K562 (cell line): Measurements from ENCODE around the gene CD22. TPM values are rescaled to one million over a fixed set of nuclear protein-coding genes. Genes with fewer than 3 reads are reported as not detected.

Experiments used
- ATAC-seq: fragments of 200-7000 bp; cut with Tn5 transposase; 3 replicates; pipeline ENCODE4 v1.9.1; 2020; ENCODE audit warnings: moderate library complexity
- BruUV-seq: library from RNA; stranded (reverse); fragments of 400-500 nt; replicated peaks from 2 replicates; lab custom pipeline; 2021; lab: Mats Ljungman, UMichigan
- CTCF ChIA-PET: fragments of 300-600 bp; formaldehyde crosslinking; extraction: SDS; loops from one replicate; lab custom pipeline; 2021; ENCODE audit warnings: low intra/inter-chr PET ratio; lab: Yijun Ruan, JAX
- POLR2A ChIA-PET: fragments of 300-600, 350-650 bp; sonication (Branson Sonifier 250); formaldehyde crosslinking; extraction: SDS; loops from one replicate; lab custom pipeline; 2021; ENCODE audit warnings: antibody characterized with exemption, inconsistent platforms; lab: Yijun Ruan, JAX
- DNase-seq, 4 experiments: peaks; one replicate each; pipeline versions ENCODE4 v3.0.0 to v3.0.0-alpha.2; 2011 to 2018; ENCODE audit warnings: low spot score in 3 of 4, mixed read lengths in 3 of 4; ENCODE audit errors: extremely low read depth in 1 of 4
- FAIRE-seq: peaks from 2 replicates; lab custom pipeline; 2011; peaks lifted over from hg19 to GRCh38; lab: Jason Lieb, UNC
- H2AFZ ChIP-seq: 2 replicates; pipeline ENCODE4 v1.6.0; 2011; ENCODE audit warnings: low read depth, low read length, control low read depth, inconsistent platforms
- H3K27ac ChIP-seq: fragments of 200-600 bp; 3 replicates; pipeline ENCODE4 v1.8.0; 2011; ENCODE audit warnings: low read depth, mild to moderate bottlenecking, control low read depth, inconsistent platforms, low read length, moderate library complexity, mixed read lengths; ENCODE audit errors: extremely low read depth
- H3K27me3 ChIP-seq, 2 experiments: fragments of 300-600 bp in 1 of 2; 2 replicates in 1 of 2; 3 replicates in 1 of 2; pipeline versions ENCODE4 v1.6.0 to v1.8.0; 2011; ENCODE audit warnings: inconsistent platforms in 2 of 2, low read length in 2 of 2, mild to moderate bottlenecking in 1 of 2, mixed read lengths in 1 of 2, moderate library complexity in 1 of 2; ENCODE audit not compliant: control insufficient read depth in 2 of 2, insufficient read depth in 2 of 2
- H3K36me3 ChIP-seq: fragments of 300-600 bp; 3 replicates; pipeline ENCODE4 v1.8.0; 2011; ENCODE audit warnings: mild to moderate bottlenecking, low read length, inconsistent platforms; ENCODE audit not compliant: control insufficient read depth, insufficient read depth
- H3K4me1 ChIP-seq, 2 experiments: fragments of 200-600 bp in 1 of 2; replicated peaks in 1 of 2; 2 replicates in 1 of 2; 3 replicates in 1 of 2; pipeline versions ENCODE4 v1.5.1 to v1.8.0; 2011; ENCODE audit warnings: inconsistent platforms in 2 of 2, low read length in 2 of 2, mild to moderate bottlenecking in 1 of 2, mixed read lengths in 1 of 2, moderate library complexity in 1 of 2; ENCODE audit not compliant: control insufficient read depth in 2 of 2, insufficient read depth in 2 of 2
- H3K4me2 ChIP-seq: 2 replicates; pipeline ENCODE4 v1.6.1; 2011; ENCODE audit warnings: low read length, control low read depth, inconsistent platforms, mixed read lengths; ENCODE audit not compliant: insufficient read depth
- H3K4me3 ChIP-seq: fragments of 200-600 bp; sonication (generic), shearing (Covaris generic); 2 replicates; pipeline ENCODE4 v1.5.1; 2016; ENCODE audit warnings: control low read depth, inconsistent platforms
- H3K79me2 ChIP-seq: fragments of 200-600 bp; 3 replicates; pipeline ENCODE4 v1.8.0; 2011; ENCODE audit warnings: low read length, inconsistent platforms; ENCODE audit not compliant: control insufficient read depth, insufficient read depth
- H3K9ac ChIP-seq, 2 experiments: 2 replicates each; pipeline versions ENCODE4 v1.6.0 to v1.6.1; 2011; ENCODE audit warnings: low read depth in 2 of 2, low read length in 2 of 2, control low read depth in 1 of 2, inconsistent platforms in 1 of 2, mild to moderate bottlenecking in 1 of 2, mixed read lengths in 1 of 2; ENCODE audit not compliant: insufficient read depth in 1 of 2
- H3K9me1 ChIP-seq: one replicate; pipeline ENCODE4 v1.6.0; 2011; ENCODE audit warnings: inconsistent platforms, mild to moderate bottlenecking, low read length, moderate library complexity; ENCODE audit not compliant: control insufficient read depth, insufficient read depth
- H3K9me3 ChIP-seq: replicated peaks from 2 replicates; pipeline ENCODE4 v1.5.1; 2011; ENCODE audit warnings: low read depth, low read length, inconsistent platforms; ENCODE audit not compliant: control insufficient read depth, insufficient read depth
- H4K20me1 ChIP-seq: replicated peaks from 2 replicates; pipeline ENCODE4 v1.6.1; 2011; ENCODE audit warnings: low read length, inconsistent platforms, mixed read lengths; ENCODE audit not compliant: control insufficient read depth, insufficient read depth
- HDAC8 ChIP-seq: fragments of 450-650 bp; IDR thresholded peaks from 2 replicates; pipeline ENCODE4 v1.6.1; 2016; ENCODE audit warnings: mild to moderate bottlenecking, missing genetic modification characterization, moderate library complexity, missing compliant biosample characterization
- SREBF2 ChIP-seq: sonication (generic); formaldehyde crosslinking; IDR thresholded peaks from 2 replicates; pipeline ENCODE4 v1.4.0; 2020; ENCODE audit warnings: mild to moderate bottlenecking, missing genetic modification reagents
- TCFL5 ChIP-seq: fragments of 250-450 bp; sonication (Bioruptor Pico); conservative IDR thresholded peaks from 2 replicates; pipeline ENCODE4 v1.6.1; 2021; ENCODE audit warnings: mild to moderate bottlenecking, moderate library complexity, matching md5 sums
- ZNF280B ChIP-seq: fragments of 250-450 bp; sonication (Bioruptor Pico); IDR thresholded peaks from 2 replicates; pipeline ENCODE4 v1.5.1; 2021; ENCODE audit warnings: mild to moderate bottlenecking
- ZNF57 ChIP-seq: fragments of 450-650 bp; formaldehyde crosslinking; IDR thresholded peaks from 2 replicates; pipeline ENCODE4 v1.4.0; 2020; ENCODE audit warnings: mild to moderate bottlenecking, moderate library complexity
- WGBS: fragments of 100-300 bp; shearing (Covaris generic); methylation state at CpG from one replicate; pipeline ENCODE4 v1.1.6; 2016; ENCODE audit warnings: low coverage, mixed read lengths; ENCODE audit not compliant: insufficient coverage; ENCODE audit errors: missing lambda C conversion rate; 5-methylcytosine and 5-hydroxymethylcytosine counted together
- in situ Hi-C: fragments of 300-500 bp; cut with MboI; formaldehyde crosslinking; loops from 4 replicates; pipeline ENCODE4 v1.15.0; 2018; ENCODE audit warnings: inconsistent platforms, mixed read lengths
- intact Hi-C: fragments of 100-400 bp; cut with micrococcal nuclease; formaldehyde crosslinking; loops from 2 replicates; pipeline ENCODE4 v1.14.2; 2022
- polyA plus RNA-seq, 8 experiments: library from polyadenylated mRNA; depleted of rRNA in 4 of 8; stranded (reverse) in 5 of 8; unstranded in 3 of 8; fragments of >200 nt; fragmentation: Nextera tagmentation in 2 of 8; fragmentation: Illumina TruSeq in 1 of 8; extraction: Ambion mirVana in 2 of 8; extraction: Trizol in 1 of 8; gene quantifications; 2 replicates each; pipeline versions ENCODE4 v1.2.1 to v1.2.3, GENCODE V29; 2011 to 2014; ENCODE audit warnings: inconsistent platforms in 1 of 8, missing spikeins in 1 of 8
- total RNA-seq, 7 experiments: library from RNA; depleted of rRNA in 6 of 7; stranded (reverse); fragments of >200 nt in 6 of 7; fragmentation: Illumina TruSeq in 2 of 7; extraction: Trizol in 2 of 7; gene quantifications; 2 replicates each; pipeline versions ENCODE4 v1.2.1 to v1.2.3, GENCODE V29; 2011 to 2021; ENCODE audit warnings: low replicate concordance in 1 of 7
- TF ChIP-seq, protein P1 (sequence below): fragments of 450-650 bp; IDR thresholded peaks from 2 replicates; pipeline ENCODE4 v1.6.1; 2017; ENCODE audit warnings: mild to moderate bottlenecking, moderate library complexity
- TF ChIP-seq, protein P2 (sequence below): sonication (generic); formaldehyde crosslinking; IDR thresholded peaks from 2 replicates; pipeline ENCODE4 v1.8.0; 2022; ENCODE audit warnings: mild to moderate bottlenecking, missing genetic modification reagents
- TF ChIP-seq, protein P3 (sequence below): fragments of 200-800 bp; sonication (Bioruptor generic); IDR thresholded peaks from 2 replicates; pipeline ENCODE4 v1.6.1; 2017; ENCODE audit warnings: missing genetic modification characterization, missing compliant biosample characterization

CD22 gene
- total and polyA plus RNA-seq, 9 of the 15 experiments (the other 6 are each of a cell fraction or from before 2014, with no cell fraction given) = 0.29 to 5.0 (median 3.5) TPM

GRCh38 chr19:35293363-35293739, 35.6 kb upstream of the CD22 start:
- peak; percentile 18; the same call in 1 of the 3 replicates for ATAC-seq
- Histone ChIP-seq H3K9me1 (peaks cover 6% of the 10 kb centered on the region), H3K4me2 (no peak overlapping the region), H3K4me1 (peaks cover 29 to 62% of the 10 kb centered on the region in 2 experiments; a peak in 4 of 5 replicates), H3K9ac (no peak overlapping the region), H4K20me1 (no peaks in the 10 kb centered on the region), H3K79me2 (no peaks in the 10 kb centered on the region), H3K4me3 (no peak overlapping the region), H2AFZ (no peak overlapping the region), H3K9me3 (no peaks in the 10 kb centered on the region), H3K36me3 (no peaks in the 10 kb centered on the region), H3K27ac (no peak overlapping the region), H3K27me3 (peaks cover 2 to 12% of the 10 kb centered on the region in 2 experiments; a peak in 3 of 5 replicates)
- TF ChIP-seq SREBF2 (CRISPR knock-in tag) (no peak), TCFL5 (CRISPR knock-in tag) (no peak), ZNF57 (CRISPR knock-in tag) (no peak), ZNF280B (CRISPR knock-in tag) (no peak), HDAC8 (tag) (no peak)
- TF ChIP-seq, protein P1, sequence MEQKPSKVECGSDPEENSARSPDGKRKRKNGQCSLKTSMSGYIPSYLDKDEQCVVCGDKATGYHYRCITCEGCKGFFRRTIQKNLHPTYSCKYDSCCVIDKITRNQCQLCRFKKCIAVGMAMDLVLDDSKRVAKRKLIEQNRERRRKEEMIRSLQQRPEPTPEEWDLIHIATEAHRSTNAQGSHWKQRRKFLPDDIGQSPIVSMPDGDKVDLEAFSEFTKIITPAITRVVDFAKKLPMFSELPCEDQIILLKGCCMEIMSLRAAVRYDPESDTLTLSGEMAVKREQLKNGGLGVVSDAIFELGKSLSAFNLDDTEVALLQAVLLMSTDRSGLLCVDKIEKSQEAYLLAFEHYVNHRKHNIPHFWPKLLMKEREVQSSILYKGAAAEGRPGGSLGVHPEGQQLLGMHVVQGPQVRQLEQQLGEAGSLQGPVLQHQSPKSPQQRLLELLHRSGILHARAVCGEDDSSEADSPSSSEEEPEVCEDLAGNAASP = no peak
- TF ChIP-seq, protein P2, sequence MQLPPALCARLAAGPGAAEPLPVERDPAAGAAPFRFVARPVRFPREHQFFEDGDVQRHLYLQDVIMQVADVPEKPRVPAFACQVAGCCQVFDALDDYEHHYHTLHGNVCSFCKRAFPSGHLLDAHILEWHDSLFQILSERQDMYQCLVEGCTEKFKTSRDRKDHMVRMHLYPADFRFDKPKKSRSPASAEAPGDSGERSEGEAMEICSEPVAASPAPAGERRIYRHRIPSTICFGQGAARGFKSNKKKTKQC (CRISPR knock-in tag) = no peak
- TF ChIP-seq, protein P3, sequence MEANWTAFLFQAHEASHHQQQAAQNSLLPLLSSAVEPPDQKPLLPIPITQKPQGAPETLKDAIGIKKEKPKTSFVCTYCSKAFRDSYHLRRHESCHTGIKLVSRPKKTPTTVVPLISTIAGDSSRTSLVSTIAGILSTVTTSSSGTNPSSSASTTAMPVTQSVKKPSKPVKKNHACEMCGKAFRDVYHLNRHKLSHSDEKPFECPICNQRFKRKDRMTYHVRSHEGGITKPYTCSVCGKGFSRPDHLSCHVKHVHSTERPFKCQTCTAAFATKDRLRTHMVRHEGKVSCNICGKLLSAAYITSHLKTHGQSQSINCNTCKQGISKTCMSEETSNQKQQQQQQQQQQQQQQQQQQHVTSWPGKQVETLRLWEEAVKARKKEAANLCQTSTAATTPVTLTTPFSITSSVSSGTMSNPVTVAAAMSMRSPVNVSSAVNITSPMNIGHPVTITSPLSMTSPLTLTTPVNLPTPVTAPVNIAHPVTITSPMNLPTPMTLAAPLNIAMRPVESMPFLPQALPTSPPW (CRISPR knock-in tag) = no peak
- 12% methylated on average over 7 of the region's 7 CpGs for WGBS
- BruUV-seq = no TSS peak
- DNase-seq = no peak
- POLR2A ChIA-PET = no interaction called here
- CTCF ChIA-PET = no interaction called here
- intact Hi-C loops (no loop called here), in situ Hi-C loops (no loop called here)
- FAIRE-seq = no peak
